GM12873 (cell line): ENCODE results near the gene ALDOA.

Experiments
- CTCF ChIP-seq: IDR thresholded peaks from 2 replicates; pipeline ENCODE4 v1.5.1; 2012; ENCODE audit warnings: low read depth, mild to moderate bottlenecking, moderate library complexity, low read length, control low read depth; ENCODE audit not compliant: insufficient read depth; ENCODE audit errors: missing control alignments

The ALDOA gene

DNA sequence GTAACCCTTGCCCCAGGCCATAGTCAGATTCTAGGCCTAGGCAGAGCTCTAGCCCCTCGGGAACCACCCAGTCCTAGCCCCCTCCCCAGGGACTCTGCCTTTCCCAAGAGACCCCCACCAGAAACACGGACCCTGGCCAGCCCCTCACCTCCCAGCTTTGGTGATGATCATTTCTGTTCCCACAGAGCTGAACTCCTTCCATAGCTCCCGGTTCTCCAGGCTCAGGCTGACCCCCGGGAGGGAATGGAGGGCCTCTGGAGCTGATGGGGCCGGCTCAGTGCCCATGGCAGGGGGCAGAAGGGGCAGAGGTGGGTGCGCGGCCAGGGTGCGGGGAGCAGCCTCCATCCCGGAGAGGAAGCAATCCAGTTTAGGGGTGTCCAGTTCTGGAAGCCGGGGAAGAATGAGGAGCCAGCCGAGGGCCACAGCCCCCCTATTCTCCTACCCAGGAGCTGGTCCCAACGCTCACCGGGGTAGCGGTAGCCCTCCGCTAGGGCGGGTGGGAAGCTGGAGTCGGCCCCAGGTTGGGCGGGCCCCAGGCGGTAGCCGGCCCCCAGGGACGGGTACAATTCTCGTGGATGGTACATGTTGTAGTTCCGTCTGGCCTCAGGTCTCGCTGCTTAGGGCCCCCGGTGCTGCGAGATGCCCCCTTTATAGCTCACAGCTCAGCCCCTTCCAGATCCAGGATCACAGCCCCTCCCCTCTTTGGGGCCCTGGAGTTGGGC lies 25.2 kb downstream of the ALDOA start:
- no peak for TF ChIP-seq CTCF

DNA sequence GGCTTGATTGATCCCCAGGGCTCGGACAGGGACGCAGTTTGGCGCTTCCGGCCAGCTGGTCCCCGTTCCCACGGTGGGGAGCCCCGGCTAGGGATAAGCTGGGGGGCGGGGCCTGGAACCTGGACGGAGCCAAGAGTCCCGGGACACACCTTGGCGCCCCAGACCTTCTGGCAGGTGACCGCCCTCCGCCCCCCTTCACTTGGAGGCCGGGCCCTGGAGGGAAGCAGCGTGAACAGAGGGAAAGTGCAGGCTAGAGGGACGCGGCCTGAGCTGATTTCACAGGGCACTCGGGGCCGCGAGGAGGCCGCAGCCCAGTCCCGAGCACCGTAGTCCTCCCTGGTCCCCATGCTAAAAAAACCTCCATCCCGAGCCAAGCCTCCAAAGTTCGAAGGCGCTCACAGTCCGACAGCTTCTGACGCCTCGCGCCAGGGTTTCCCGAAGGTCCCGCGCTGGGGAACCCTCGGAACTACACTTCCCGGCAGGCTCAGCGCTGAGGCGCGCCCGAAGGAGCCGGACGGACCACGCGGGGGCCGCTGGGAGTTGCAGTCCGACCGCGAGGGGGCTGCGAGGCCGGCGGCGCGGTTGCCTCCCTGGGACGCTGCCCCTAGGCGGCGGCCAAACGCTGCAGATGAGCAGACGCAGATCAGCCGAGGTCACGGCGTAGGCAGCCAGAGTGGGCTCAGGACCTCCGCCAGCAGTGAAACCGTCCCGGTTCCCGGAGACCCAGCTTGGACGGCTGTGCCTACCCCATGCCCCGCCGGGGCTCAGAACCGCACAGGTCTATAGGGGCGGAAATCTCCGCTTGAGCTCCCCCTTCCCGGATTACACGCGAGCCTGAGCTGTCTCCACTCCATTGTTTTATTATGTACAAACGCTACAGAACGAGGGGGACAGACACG lies 26.2 kb downstream of the ALDOA start, which contains the start of gene TBX6:
Gene TBX6 (minus strand): TSS at position 451 of the 899 bp plus-strand sequence. CDS start 731 bp downstream, outside the sequence.
- peak; percentile 82 for TF ChIP-seq CTCF

DNA sequence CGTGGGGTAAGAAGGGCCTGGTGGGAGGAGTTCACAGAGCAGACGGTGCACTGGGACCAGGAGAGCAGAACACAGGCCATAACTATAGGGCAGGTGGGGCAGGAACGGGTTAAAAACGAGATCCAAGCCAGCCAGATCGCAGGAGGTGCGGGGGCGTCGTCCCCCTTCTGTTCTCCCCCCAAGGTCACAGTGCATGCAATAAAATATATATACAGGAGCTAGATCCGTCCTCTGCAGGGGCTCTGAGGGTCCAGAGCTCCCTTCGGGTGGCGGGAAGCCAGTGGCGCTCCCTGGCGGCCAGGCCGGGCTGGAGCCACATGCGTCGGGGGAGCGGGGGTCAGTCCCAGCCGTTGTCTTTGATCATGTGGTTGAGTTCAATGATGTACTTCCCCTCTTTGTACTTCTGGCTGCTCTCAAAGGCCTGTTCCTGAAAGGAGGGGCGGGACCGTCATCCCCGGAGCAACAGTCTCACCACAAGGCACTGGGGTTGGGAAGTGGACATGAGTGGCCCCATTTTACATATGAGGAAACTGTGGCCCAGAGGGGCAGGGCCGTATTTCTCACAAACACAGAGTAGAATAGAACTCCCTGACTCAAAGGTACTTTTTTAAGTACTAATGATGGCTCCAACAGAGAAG lies 26.9 kb downstream of the ALDOA start:
- TF ChIP-seq CTCF: peak; percentile 96

DNA sequence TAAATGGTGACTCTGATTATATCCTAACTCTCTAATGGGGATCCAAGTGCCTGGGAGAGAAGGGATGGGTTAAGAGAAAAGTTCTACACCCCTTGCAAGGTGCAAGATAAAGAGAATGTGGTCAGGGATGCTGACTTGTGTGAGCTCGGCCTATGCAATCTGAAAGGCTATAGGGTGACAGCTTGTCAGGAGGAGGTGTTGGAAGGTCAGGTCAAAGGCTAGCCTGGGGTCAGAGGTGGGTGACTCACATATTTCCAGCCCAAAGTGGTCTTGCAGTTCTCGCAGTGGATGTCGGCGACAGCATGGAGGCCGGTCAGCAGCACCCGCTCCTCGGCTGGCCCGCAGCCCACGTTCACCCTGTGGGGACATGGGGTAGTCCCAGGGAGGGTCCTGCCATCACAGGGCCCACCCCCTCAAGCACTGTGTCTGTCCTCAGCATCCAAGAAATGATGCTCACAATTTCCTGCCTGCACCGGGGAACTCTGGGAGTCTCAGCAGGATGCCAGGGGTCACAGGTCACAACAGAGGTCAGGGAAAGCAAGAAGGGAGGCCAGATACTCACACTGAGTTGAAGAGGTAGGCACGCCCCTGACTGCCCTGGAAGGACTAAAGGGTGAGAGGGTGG lies 29.1 kb downstream of the ALDOA start:
- TF ChIP-seq CTCF: no peak

DNA sequence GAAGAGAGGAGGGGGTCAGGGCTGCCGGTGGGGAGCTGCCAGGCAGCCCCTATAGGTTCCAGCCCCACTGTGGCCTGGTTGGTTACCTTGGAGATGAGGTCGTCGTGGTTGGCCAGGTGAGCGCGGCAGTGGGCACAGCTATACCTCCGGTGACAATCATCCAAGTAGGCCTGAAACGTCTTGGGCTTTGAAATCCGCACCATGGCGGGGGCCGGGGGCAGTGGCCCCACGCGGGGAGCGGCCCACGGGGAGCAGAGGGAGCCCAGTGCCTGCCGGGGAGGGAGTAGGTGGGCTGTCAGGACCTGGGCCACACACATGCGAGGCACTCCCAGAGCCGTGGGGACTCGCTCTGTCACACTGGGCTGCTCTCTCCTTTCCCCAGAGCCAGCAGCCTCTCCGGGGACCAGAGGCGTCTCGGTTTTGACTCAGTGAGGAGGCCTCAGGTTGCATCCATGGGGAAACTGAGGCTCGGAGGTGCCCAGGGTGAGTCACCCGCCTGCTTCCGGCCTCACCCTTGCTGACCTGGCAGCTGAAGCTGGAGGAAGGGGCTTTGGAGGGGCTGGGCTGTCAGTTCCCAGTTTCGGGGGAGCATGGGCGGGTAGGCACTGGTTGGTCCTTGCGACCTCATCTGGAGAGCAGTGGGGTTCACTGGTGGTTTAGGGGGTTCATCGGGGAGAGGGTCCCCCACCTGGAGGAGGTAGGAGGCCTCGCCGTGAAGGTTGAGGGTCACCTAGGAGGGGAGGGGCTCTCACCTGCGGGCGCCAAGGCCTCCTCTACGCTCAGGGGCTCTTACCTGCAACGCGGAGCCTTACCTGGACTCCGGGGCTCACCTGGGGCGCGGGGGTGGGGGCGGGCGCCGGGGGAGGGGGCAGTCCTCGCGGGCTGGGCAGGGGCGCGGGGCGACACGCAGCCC lies 29.9 kb downstream of the ALDOA start:
- TF ChIP-seq CTCF: no peak

DNA sequence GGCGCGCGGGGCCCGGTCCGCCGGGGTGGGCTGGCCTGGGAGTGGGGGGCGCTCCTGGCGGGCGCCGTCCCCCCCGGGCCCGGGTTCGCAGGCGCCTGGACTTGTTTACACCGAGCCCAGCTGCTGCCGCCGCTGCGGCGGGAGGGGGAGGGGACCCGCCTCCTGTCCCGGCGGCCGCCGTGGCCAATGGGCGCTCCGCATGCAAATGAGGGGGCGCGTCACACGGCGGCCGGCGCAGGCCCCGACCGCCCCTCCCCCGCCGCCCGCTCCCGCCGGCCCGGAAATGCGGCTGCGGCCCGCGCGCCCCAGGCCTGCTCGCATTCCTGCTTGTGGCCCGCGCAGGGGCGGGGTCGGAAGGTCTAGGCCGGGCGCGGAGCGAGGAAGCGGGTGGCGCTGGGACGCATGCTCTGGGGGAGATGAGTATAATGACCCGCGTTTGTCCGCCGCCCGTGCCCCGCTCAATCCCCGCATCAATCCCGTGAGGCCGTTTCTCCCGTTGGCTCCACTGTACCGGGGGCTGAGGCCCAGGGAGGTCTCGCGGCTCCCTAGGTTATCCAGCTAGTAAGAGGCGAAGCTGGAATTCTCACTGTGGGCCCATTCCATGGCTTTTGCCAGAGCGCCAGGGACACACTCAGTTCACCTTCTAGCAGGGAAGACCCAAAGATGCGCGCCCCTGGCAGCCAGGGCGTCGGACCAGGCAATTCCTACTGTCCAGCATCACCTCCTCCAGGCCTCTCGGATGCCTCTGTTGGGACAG lies 30.7 kb downstream of the ALDOA start, which contains the start of gene YPEL3:
Gene YPEL3 (minus strand): TSS at position 109 of the 757 bp plus-strand sequence. CDS start 731 bp downstream, outside the sequence.
- TF ChIP-seq CTCF: no peak
